ENCODE results near the gene SRCAP.
"Not testable (repeated sequence)": the region's sequence is repeated elsewhere in the genome, so short reads cannot be mapped to it uniquely, and the experiment has no call there.

Gene SRCAP

DNA sequence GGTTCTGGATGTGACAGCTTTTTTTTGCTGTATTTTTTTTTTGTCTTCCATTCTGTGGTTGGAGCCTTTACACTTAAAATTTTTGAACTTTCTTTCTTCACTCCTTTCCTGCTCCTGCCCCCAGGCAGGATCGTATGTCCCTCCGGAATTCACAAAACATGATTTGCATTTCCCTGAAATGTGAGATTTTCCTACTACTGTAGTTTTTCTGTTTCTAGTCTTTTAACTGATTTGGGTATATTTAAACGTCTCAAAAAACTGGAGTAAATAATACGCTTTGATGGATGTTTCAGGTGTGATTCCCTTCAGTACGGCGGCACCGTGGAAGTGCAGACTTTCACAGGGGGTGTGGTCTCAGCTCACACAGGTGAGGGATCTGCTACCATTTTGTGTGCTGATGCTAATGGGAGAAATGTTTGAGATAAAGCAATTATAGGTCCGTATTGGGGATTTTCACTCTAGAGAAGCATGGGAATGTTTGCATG lies 686 bp downstream of the SRCAP start:
- DNase-seq, result no peak

DNA sequence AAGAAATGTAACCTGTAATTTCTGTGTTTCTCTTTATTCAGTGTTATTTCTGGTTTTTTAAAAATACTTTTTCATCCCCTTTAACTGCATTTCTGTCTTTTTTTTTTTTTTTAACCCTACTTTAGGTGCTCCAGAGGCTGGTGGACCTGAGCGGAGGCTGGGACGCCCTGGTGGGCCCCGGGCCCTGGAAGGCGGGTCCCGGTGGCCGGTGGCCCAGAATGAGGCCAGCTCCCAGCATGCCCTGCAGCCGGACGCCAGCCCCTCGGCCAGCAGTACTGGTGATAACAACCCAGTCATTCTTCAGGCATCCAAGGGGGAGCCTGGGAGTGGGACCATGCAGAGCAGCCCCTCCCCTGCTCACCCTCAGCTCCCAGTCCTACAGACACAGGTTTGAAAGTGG lies 1.5 kb downstream of the SRCAP start:
- no peak for DNase-seq

GRCh38 chr16:30700971-30701370 lies 2.0 kb downstream of the SRCAP start:
- DNase-seq, result no peak

GRCh38 chr16:30703071-30703470 lies 4.1 kb downstream of the SRCAP start:
- not testable (repeated sequence) for DNase-seq

DNA sequence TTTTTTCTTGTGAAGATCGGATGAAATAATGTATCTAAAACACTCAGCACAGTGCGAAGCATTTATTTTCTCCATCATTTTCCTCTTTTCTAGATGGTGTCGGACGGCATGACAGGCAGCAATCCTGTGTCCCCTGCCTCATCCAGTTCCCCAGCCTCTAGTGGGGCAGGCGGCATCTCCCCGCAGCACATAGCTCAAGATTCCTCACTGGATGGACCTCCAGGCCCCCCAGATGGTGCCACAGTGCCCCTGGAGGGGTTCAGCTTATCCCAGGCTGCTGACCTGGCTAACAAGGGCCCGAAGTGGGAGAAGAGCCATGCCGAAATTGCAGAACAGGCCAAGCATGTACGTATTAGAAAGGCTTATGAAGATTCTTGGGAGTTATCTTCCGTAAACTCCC lies 5.0 kb downstream of the SRCAP start:
- DNase-seq, result no peak

- DNase-seq, result no peak
Measured at GRCh38 chr16:30706046-30706445, 7.1 kb downstream of the SRCAP start.

DNA sequence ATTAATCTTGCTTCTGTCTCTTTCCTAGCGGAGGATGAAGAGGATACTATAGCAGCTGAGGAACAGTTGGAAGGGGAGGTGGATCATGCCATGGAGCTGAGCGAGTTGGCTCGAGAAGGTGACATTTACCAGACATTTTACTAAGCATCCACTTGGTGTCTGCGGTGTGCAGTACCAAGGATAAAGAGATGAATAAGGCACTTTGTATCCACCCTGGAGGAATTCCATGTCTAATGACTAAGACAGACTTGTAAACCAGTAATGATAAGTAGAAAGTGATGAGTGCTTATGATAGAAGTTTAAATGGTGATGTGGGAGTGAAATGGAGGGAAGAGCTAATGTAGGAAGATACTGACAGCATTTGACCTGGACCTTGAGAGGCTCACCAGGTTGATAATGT lies 12.0 kb downstream of the SRCAP start:
- no peak for DNase-seq

DNA sequence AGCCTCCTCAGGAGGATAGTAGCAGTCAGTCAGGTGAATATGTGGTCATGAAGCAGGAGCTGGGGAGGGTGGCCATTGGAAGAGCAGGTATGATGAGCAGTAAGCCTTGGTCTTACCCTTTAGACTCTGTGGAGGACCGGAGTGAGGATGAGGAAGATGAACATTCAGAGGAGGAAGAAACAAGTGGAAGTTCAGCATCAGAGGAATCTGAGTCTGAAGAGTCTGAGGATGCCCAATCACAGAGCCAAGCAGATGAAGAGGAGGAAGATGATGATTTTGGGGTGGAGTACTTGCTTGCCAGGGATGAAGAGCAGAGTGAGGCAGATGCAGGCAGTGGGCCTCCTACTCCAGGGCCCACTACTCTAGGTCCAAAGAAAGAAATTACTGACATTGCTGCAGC lies 12.7 kb downstream of the SRCAP start:
- DNase-seq, result no peak

DNA sequence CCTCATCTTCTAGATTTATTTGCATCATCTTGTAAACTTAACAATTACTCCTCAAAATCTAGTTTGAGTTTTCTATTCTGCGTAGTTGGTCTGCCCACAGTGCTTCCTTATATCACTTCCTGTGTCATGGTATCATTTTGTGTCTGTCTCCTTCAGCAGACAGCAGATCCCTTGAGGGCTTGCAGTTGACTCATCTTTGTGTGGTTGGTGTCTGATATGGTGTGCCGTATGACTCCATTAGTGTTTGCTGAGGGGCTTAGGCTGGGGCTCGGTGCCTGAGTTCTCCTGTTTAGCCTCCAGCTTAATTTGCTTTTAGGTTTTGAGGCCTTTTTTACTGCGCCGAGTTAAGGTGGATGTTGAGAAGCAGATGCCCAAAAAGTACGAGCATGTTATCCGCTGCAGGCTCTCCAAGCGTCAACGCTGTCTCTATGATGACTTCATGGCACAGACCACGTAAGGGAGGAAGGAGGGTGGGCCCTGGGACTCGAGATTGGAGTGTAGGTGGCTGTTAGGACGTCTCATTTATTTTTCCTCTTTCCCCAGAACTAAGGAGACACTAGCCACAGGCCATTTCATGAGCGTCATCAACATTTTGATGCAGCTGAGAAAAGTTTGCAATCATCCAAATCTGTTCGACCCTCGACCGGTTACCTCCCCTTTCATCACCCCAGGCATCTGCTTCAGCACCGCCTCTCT lies 16.9 kb downstream of the SRCAP start:
- DNase-seq, result peak; percentile 42

DNA sequence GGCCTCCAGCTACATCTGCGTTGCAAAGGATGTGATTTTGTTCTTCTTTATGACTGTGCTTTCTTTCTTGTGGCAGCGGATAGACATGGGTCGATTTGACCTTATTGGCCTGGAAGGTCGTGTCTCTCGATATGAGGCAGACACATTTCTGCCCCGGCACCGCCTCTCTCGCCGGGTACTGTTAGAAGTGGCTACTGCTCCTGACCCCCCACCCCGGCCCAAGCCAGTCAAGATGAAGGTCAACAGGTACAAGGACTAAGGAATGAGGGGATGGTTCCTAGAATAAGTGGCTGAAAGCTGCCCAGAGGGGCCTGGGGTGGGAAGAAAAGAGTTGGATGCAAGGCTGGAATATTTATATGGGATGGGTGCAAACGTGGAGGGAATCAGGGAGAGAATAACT lies 21.1 kb downstream of the SRCAP start:
- DNase-seq, result no peak

- no peak for DNase-seq
Measured at GRCh38 chr16:30720694-30721093, 21.7 kb downstream of the SRCAP start.

- no peak for DNase-seq
Measured at GRCh38 chr16:30721167-30721566, 22.2 kb downstream of the SRCAP start.

- no peak for DNase-seq
Measured at GRCh38 chr16:30721606-30722005, 22.6 kb downstream of the SRCAP start.

DNA sequence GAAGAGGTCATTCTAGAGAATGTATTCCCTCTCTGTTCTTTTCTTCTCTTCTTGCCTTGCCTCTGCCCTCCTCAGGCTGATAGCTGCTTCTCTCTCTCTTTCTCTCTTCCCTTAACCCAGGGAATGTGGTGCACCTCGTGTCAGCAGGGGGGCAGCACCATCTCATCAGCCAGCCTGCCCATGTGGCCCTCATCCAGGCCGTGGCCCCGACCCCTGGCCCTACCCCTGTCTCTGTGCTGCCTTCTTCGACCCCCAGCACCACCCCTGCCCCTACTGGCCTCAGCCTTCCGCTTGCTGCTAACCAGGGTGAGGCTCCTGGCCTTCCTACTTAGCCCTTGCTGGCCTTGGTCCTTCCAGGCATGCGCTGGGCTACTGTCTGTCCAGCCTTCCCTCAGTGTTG lies 23.5 kb downstream of the SRCAP start:
- no peak for DNase-seq

DNA sequence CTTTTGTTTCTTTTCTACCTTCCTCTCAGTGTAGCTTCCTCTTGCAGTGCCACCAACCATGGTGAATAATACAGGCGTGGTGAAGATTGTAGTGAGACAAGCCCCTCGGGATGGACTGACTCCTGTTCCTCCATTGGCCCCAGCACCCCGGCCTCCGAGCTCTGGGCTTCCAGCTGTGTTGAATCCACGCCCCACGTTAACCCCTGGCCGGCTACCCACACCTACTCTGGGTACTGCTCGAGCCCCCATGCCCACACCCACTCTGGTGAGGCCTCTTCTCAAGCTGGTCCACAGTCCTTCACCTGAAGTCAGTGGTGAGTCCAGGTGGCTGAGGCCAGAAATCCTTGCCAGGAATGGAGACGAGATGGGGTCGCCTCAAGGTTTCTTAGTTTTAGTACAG lies 23.9 kb downstream of the SRCAP start:
- DNase-seq, result no peak

- no peak for DNase-seq
Measured at GRCh38 chr16:30723725-30724355, 24.9 kb downstream of the SRCAP start.

- DNase-seq, result no peak
Measured at GRCh38 chr16:30724641-30725417, 25.9 kb downstream of the SRCAP start.

- no peak for DNase-seq
Measured at GRCh38 chr16:30725418-30725792, 26.4 kb downstream of the SRCAP start.

- no peak for DNase-seq
Measured at GRCh38 chr16:30728321-30728720, 29.4 kb downstream of the SRCAP start.

DNA sequence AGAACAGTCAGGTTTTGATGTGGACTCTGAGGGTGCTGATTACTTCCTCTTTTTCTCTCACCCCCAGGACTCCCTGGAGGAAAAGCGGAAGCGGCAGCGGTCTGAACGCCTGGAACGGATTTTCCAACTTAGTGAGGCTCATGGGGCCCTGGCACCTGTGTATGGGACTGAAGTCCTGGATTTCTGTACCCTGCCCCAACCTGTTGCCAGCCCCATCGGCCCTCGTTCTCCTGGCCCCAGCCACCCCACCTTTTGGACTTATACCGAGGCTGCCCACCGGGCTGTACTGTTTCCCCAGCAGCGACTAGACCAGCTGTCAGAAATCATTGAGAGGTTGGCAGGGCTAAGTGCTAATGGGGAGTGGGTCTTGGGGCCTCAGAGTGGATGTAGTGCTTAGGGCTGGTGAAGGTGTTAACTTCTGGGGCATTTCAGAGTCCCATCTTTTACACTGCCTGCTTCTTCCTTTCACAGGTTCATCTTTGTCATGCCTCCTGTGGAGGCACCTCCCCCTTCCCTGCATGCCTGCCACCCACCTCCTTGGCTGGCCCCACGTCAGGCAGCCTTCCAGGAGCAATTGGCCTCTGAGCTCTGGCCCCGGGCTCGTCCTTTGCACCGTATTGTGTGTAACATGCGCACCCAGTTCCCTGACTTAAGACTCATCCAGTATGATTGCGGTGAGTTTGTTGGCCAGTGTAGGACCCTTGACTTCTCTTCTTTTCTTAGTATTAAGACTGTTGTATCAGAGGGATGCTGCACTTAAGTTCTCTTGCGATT lies 30.1 kb downstream of the SRCAP start:
- DNase-seq, result no peak

GRCh38 chr16:30731411-30731810 lies 32.4 kb downstream of the SRCAP start:
- DNase-seq, result no peak

DNA sequence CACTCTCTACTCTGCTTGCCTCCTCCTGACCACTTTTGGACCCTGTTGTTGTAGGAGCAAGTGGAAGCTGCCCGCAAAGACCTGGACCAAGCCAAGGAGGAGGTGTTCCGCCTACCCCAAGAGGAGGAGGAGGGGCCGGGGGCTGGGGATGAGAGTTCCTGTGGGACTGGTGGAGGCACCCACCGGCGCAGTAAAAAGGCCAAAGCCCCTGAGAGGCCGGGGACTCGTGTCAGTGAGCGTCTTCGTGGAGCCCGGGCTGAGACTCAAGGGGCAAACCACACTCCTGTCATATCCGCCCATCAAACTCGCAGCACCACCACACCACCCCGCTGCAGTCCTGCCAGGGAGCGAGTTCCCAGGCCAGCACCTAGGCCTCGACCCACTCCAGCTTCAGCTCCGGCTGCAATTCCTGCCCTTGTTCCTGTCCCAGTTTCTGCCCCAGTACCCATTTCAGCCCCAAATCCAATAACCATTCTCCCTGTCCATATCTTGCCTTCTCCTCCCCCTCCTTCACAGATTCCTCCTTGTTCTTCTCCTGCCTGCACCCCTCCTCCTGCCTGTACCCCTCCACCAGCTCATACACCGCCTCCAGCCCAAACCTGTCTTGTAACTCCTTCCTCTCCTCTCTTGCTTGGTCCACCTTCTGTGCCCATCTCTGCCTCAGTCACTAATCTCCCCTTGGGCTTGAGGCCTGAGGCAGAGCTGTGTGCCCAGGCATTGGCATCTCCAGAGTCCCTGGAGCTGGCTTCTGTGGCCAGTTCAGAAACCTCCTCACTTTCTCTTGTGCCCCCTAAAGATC lies 38.2 kb downstream of the SRCAP start:
- no peak for DNase-seq

All from activated gamma-delta T cell treated with Interleukin-2 at 50 U/mL for 16 hours (primary cell).